C1 segment of cervical spinal cord (tissue), 14 donors: Measurements from ENCODE around the gene KPTN.
A peak's percentile ranks its signal among the peaks of the same experiment; 100 is the strongest.

ENCODE experiments used
- DNase-seq, 14 donors: peaks; one replicate each; lab custom pipeline; 2025; lab: John Stamatoyannopoulos, UW

Gene KPTN

GRCh38 chr19:47469719-47470118 lies 14.3 kb downstream of the KPTN start:
- DNase-seq, result peak in 1 of 14 donors; percentile 79

- DNase-seq, result no peak
Measured at GRCh38 chr19:47469363-47469700, 14.7 kb downstream of the KPTN start.

- DNase-seq, result no peak
Measured at GRCh38 chr19:47467914-47468313, 16.1 kb downstream of the KPTN start.

- DNase-seq, result no peak
Measured at GRCh38 chr19:47465957-47466356, 18.1 kb downstream of the KPTN start.

GRCh38 chr19:47464675-47465419 lies 19.2 kb downstream of the KPTN start:
- no peak for DNase-seq

- no peak for DNase-seq
Measured at GRCh38 chr19:47461876-47462275, 22.1 kb downstream of the KPTN start.

GRCh38 chr19:47459477-47459876 lies 24.5 kb downstream of the KPTN start:
- DNase-seq, result no peak

- DNase-seq, result no peak
Measured at GRCh38 chr19:47458672-47459071, 25.3 kb downstream of the KPTN start.

- no peak for DNase-seq
Measured at GRCh38 chr19:47456721-47457474, 27.1 kb downstream of the KPTN start.

GRCh38 chr19:47450478-47450877 lies 33.5 kb downstream of the KPTN start:
- no peak for DNase-seq

- no peak for DNase-seq
Measured at GRCh38 chr19:47448360-47448727, 35.7 kb downstream of the KPTN start.

GRCh38 chr19:47447470-47448359 lies 36.3 kb downstream of the KPTN start:
- DNase-seq, result peak in 8 of 14 donors; percentile 4 to 52 (median 27)

GRCh38 chr19:47446534-47447469 lies 37.2 kb downstream of the KPTN start:
- peak in 1 of 14 donors; percentile 73 for DNase-seq

- peak in 7 of 14 donors; percentile 3 to 92 (median 15) for DNase-seq
Measured at GRCh38 chr19:47445937-47446402, 38.0 kb downstream of the KPTN start.

- no peak for DNase-seq
Measured at GRCh38 chr19:47445527-47445926, 38.5 kb downstream of the KPTN start.

GRCh38 chr19:47444388-47444821 lies 39.6 kb downstream of the KPTN start:
- DNase-seq, result no peak

GRCh38 chr19:47443331-47443730 lies 40.7 kb downstream of the KPTN start:
- DNase-seq, result no peak

- DNase-seq, result no peak
Measured at GRCh38 chr19:47438793-47439220, 45.2 kb downstream of the KPTN start.

- DNase-seq, result no peak
Measured at GRCh38 chr19:47437500-47437899, 46.5 kb downstream of the KPTN start.

- peak in 13 of 14 donors; percentile 3 to 88 (median 57) for DNase-seq
Measured at GRCh38 chr19:47436712-47437401, 47.2 kb downstream of the KPTN start.
